ENCODE results near the gene MBD3L5. TPM values are rescaled to one million over a fixed set of nuclear protein-coding genes. Genes with fewer than 3 reads are reported as not detected.
A peak's percentile ranks its signal among the peaks of the same experiment; 100 is the strongest.
"Not testable (repeated sequence)": the region's sequence is repeated elsewhere in the genome, so short reads cannot be mapped to it uniquely, and the experiment has no call there.

MBD3L5 gene
- total RNA-seq, 1 donor, result not detected

GRCh38 chr19:7059977-7060376, 29.6 kb downstream of the MBD3L5 start:
- not testable (repeated sequence) for DNase-seq (ENCODE audit: insufficient read length, low spot score, missing footprints); H3K79me2 ChIP-seq (ENCODE audit: insufficient read depth, low read length); H2AFZ ChIP-seq (ENCODE audit: low read length); H3K4me1 ChIP-seq (ENCODE audit: insufficient read depth, low read length); H3K27ac ChIP-seq (ENCODE audit: low read depth, low read length); H3K9me3 ChIP-seq (ENCODE audit: low read depth, low read length); H4K20me1 ChIP-seq (ENCODE audit: insufficient read depth, low read length); H3K4me3 ChIP-seq (ENCODE audit: insufficient read depth, low read length); H3K4me2 ChIP-seq (ENCODE audit: insufficient read depth, low read length); H3K36me3 ChIP-seq (ENCODE audit: insufficient read depth, low read length); H3K27me3 ChIP-seq (ENCODE audit: insufficient read depth, low read length)

GRCh38 chr19:7063339-7063738, 33.0 kb downstream of the MBD3L5 start:
- no peak overlapping the region for H3K27ac ChIP-seq (ENCODE audit: low read depth, low read length)
- no peaks in the 10 kb centered on the region for H4K20me1 ChIP-seq (ENCODE audit: insufficient read depth, low read length)
- H3K4me3 ChIP-seq (ENCODE audit: insufficient read depth, low read length), result no peak overlapping the region
- DNase-seq (ENCODE audit: insufficient read length, low spot score, missing footprints), result no peak
- TF ChIP-seq CTCF (IDR thresholded peaks at IDR 0.05; ENCODE audit: extremely low read depth, low read depth, low read length), result no peak
- H3K27me3 ChIP-seq (ENCODE audit: insufficient read depth, low read length), result no peaks in the 10 kb centered on the region
- no peak overlapping the region for H2AFZ ChIP-seq (ENCODE audit: low read length)
- H3K4me2 ChIP-seq (ENCODE audit: insufficient read depth, low read length), result no peak overlapping the region
- no peaks in the 10 kb centered on the region for H3K79me2 ChIP-seq (ENCODE audit: insufficient read depth, low read length)
- H3K9me3 ChIP-seq (ENCODE audit: low read depth, low read length), result no peaks in the 10 kb centered on the region
- H3K36me3 ChIP-seq (ENCODE audit: insufficient read depth, low read length), result no peaks in the 10 kb centered on the region
- H3K4me1 ChIP-seq (ENCODE audit: insufficient read depth, low read length), result no peaks in the 10 kb centered on the region

- TF ChIP-seq CTCF (IDR thresholded peaks at IDR 0.05; ENCODE audit: extremely low read depth, low read depth, low read length), result no peak
- no peaks in the 10 kb centered on the region for H3K79me2 ChIP-seq (ENCODE audit: insufficient read depth, low read length)
- H3K4me1 ChIP-seq (ENCODE audit: insufficient read depth, low read length), result no peaks in the 10 kb centered on the region
- no peak overlapping the region for H3K4me2 ChIP-seq (ENCODE audit: insufficient read depth, low read length)
- no peaks in the 10 kb centered on the region for H3K36me3 ChIP-seq (ENCODE audit: insufficient read depth, low read length)
- no peak overlapping the region for H3K27ac ChIP-seq (ENCODE audit: low read depth, low read length)
- no peaks in the 10 kb centered on the region for H3K9me3 ChIP-seq (ENCODE audit: low read depth, low read length)
- H2AFZ ChIP-seq (ENCODE audit: low read length), result no peak overlapping the region
- H3K27me3 ChIP-seq (ENCODE audit: insufficient read depth, low read length), result no peaks in the 10 kb centered on the region
- no peak overlapping the region for H3K4me3 ChIP-seq (ENCODE audit: insufficient read depth, low read length)
- no peaks in the 10 kb centered on the region for H4K20me1 ChIP-seq (ENCODE audit: insufficient read depth, low read length)
- DNase-seq (ENCODE audit: insufficient read length, low spot score, missing footprints), result no peak
Observed at GRCh38 chr19:7063764-7064418, 33.5 kb downstream of the MBD3L5 start.

GRCh38 chr19:7067122-7067521, 36.7 kb downstream of the MBD3L5 start:
- H3K4me2 ChIP-seq (ENCODE audit: insufficient read depth, low read length); DNase-seq (ENCODE audit: insufficient read length, low spot score, missing footprints); H3K9me3 ChIP-seq (ENCODE audit: low read depth, low read length); H3K36me3 ChIP-seq (ENCODE audit: insufficient read depth, low read length); H3K27ac ChIP-seq (ENCODE audit: low read depth, low read length); H3K4me1 ChIP-seq (ENCODE audit: insufficient read depth, low read length); H3K27me3 ChIP-seq (ENCODE audit: insufficient read depth, low read length); H3K4me3 ChIP-seq (ENCODE audit: insufficient read depth, low read length); H4K20me1 ChIP-seq (ENCODE audit: insufficient read depth, low read length): not testable (repeated sequence)
- peak overlapping the region; percentile 76 for H2AFZ ChIP-seq (ENCODE audit: low read length)
- TF ChIP-seq CTCF (IDR thresholded peaks at IDR 0.05; ENCODE audit: extremely low read depth, low read depth, low read length), result peak; percentile 23
- H3K79me2 ChIP-seq (ENCODE audit: insufficient read depth, low read length), result peaks cover 18% of the 10 kb centered on the region

Data from osteoblast (primary cell).